IPS-18c (cell line): ENCODE data around the gene TNIK.

ENCODE experiments used
- H3K4me3 ChIP-seq: 2 replicates; pipeline ENCODE4 v1.7.0; 2013; ENCODE audit warnings: low read depth, mild to moderate bottlenecking, low read length, moderate library complexity; ENCODE audit not compliant: insufficient read depth
- H3K9me3 ChIP-seq: one replicate; pipeline ENCODE4 v1.6.1; 2013; ENCODE audit warnings: mild to moderate bottlenecking, low read length, moderate library complexity; ENCODE audit not compliant: control insufficient read depth, insufficient read depth

The TNIK gene

DNA sequence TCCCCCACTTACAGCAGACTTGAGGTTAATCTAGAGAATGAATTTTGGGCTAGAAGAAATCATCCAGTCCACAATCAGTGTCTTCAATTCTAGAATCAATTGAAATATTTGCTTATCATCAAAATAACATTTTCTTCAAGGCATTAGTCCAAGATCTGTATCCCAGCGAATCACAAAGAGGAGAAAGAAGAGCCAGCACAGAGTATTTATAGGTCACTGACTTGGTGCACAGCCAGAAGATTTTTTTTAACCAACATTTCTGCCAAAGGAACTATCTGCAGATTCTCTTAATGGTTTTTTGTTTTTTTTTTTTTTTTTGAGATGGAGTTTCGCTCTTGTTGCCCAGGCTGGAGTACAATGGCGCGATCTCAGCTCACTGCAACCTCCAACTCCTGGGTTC lies 178.2 kb downstream of the TNIK start:
- Histone ChIP-seq H3K4me3 (no peak overlapping the region), H3K9me3 (no peaks in the 10 kb centered on the region)

DNA sequence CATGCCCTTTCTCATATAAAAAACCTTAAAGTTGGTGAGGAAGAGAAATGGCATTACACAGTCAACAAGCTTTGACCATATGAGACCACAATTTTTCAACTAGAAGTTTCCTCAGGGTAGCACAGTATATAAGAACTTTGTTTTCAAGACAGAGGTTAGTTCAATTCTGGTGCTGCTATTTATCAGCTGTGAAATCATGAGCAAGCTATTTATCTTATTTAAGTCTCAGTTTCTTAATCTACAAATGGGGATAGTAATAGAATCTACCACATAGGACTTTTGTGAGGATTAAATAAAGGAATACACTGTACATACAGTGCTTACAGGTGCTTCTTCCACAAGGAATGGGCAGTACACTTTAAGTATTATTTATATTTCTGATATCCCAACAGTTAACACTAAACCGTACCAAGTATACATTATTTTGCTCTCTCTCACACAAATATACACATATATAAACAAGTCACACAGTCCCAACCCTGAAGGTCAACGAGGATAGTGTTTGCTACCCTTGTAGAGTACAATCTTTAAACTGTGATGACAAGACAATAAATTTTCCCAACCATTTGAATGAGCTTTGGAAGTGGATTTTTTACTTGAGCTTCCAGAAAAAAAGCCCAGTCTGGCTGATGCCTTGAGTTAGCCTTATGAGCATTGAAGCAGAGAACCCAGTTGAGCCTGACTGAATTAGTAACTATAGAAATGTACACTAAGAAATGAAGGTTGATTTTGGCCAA lies 178.8 kb downstream of the TNIK start:
- no peak overlapping the region for H3K4me3 ChIP-seq
- no peaks in the 10 kb centered on the region for H3K9me3 ChIP-seq

DNA sequence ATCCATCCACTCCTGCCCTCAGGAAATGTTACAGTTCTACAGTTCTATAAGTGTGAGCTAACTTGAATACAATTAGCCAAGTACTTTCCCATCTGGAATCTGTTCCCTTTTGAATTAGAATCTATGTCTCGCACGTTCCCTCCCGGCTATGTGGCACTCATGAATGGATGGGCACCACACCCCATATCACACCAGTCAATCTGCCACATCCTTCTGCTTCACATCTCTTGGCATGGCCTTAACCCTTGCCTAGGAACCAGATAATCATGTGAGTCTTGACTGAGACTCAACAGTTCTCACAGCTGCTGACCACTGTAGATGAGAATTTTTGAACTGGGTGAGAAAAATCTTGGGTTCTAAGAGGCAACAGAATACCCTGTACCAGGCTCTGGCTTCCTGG lies 180.2 kb downstream of the TNIK start:
- H3K9me3 ChIP-seq, result no peaks in the 10 kb centered on the region
- no peak overlapping the region for H3K4me3 ChIP-seq

DNA sequence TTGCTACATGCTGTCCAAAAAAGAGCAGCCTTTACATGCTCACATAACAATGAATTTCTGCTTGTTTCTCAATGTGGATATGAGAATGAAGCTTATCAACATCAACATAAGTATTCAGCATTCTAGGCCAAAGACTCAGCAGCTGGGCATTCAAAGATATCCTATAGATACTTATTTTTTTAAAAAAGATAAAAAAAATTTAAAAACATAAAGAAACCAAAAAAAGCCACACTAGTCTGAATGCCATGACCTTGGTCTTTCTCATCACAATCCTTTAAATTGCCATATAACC lies 182.0 kb downstream of the TNIK start:
- H3K9me3 ChIP-seq, result no peaks in the 10 kb centered on the region

DNA sequence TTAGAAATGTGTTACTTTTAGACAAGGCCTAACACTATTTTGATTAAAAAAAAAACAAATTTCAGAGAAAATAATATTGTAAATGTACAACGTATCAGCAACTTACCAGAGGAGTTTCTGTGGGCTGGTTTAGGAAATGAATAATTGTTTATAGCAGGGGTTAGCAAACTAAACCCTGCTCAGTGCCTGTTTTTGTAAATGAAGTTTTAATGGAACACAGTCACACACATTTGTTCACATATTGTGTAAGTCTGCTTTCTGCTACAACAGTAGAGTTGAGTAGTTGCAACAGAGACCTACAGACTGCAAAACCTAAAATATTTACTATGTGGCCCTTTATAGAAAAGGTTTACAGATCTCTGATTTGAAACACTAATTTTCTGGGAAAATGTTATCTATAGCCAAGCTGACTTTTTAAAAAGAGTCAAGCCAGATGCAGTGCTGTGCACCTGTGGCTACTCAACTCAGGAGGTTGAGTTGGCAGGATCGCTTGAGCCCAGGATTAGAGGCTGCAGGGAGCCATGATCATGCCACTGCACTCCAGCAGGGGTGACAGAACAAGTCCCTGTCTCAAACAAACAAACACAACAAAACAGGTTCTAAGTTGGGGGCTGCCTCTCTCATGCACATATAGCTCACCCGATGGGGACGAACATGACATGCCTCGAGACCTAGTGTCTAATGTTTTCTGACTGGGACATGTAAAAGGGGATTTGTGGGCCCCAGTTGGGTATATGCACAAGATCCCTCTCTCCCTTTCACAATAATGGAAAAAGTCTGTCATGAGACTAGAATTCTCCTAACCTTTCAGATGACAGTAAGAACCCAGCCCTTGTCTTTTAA lies 182.5 kb downstream of the TNIK start:
- no peaks in the 10 kb centered on the region for H3K9me3 ChIP-seq
- H3K4me3 ChIP-seq, result no peak overlapping the region

More for the DNA sequence above, 182.0 kb downstream of the TNIK start:
- no peak overlapping the region for H3K4me3 ChIP-seq

DNA sequence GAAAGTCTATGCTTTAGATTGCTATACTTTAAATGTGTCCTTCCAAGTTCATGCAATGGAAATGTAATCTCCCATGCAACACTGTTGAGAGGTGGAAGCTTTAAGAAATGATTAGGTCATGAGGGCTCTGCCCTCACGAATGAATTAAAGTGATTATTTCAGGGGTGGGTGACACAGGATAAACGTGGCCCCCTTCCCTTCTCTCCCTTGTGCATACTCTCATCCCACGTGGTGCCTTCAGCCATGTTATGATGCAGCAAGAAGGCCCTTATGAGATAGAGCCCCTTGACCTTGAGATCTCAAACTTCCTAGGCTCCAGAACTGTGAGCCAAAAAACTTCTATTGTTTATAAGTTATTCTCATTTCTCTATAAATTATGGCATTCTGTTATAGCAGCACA lies 183.3 kb downstream of the TNIK start:
- no peaks in the 10 kb centered on the region for H3K9me3 ChIP-seq
- no peak overlapping the region for H3K4me3 ChIP-seq

DNA sequence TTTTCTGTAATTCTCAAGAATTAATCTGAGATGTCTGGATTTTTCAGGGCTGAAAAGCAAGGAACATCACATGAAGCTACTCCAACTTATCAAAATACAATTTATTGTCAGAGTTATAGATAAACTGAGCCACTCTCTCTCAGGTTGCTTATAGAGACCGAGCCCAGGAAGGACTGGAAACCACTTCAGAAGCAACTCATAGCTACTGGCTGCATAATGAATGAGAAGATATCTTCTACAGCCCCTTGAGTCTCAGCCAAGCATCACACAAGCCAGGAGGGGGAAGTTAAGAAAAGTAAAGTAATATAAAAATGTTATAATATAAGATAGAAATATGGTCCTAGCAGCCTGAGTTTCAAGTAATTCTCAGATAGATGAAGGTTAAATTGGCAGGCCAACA lies 186.0 kb downstream of the TNIK start:
- Histone ChIP-seq H3K4me3 (no peak overlapping the region), H3K9me3 (no peaks in the 10 kb centered on the region)

DNA sequence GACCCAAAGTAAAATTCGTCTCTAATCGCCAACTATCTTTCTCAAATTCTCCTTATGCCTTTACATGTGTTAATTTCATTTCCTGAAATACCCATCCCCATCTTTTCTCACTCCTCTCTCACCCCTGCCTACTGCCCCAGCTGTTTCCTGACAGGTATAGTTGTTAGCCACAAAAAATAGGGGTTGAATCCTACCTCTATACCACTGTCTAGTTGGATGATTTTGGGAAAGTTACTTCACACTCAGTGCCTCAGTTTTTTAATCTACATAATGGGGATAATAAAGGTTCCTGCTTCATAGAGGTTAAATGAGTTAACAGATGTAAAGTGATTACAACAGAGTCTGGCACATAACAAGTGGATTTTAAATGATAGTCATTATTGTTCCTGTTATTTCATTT lies 189.7 kb downstream of the TNIK start:
- Histone ChIP-seq H3K9me3 (no peaks in the 10 kb centered on the region), H3K4me3 (no peak overlapping the region)

DNA sequence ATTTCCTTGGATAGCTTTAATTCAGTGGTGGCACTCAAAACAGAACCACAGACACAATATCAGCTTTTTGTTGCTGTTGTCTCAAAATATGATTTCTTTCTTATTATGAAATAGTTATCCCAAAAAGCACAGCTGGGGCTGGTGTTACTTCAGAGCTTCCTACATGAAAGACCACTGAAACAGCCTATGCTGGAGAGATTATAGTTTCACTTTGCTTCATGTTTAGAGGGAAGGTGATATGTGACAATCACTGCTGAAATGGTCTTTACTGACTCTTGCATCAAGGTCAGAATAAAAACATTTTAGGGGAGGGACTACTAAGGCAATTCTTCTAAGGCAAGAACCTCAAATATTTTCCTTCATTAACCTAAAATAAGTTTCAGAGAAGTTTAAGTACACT lies 190.7 kb downstream of the TNIK start:
- Histone ChIP-seq H3K9me3 (no peaks in the 10 kb centered on the region), H3K4me3 (no peak overlapping the region)

DNA sequence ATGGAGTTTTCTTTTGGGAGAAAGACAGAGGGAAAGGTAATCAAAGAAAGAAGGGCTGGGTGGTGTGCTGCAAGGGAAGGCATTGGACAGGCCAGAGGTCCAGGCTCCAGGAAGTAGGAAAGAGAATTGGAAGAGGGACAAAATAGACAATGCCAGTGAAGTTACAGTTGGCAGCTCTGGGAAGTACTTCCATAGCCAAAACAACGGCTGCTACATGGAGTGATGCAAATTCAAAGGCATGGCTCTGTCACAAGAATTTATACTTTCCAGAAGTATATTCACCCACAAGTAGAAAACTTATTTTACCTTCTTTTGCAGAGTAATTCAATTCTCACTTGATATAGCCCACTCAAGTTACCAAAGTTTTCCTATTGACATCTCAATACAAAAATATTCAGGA lies 191.5 kb downstream of the TNIK start:
- Histone ChIP-seq H3K4me3 (no peak overlapping the region), H3K9me3 (no peaks in the 10 kb centered on the region)

DNA sequence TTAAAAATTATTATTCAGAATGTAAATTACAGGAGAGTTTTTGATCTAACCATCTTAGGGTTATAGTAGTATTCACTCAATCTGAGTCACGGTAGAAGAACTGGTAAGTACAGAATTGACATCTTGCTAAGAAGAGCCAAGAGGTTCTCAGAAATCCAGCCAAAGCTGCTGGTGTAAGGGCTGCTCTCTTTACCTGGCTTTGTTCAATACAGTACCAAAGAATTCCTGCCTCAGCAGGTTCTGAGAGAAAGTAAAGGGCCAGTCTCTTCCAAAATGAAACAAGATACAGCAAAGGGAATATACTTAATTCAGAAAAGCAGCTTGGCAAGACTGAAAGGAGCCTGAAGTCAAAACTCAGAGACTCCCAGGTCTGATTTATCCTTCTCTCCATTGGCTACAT lies 193.1 kb downstream of the TNIK start:
- Histone ChIP-seq H3K4me3 (no peak overlapping the region), H3K9me3 (no peaks in the 10 kb centered on the region)

DNA sequence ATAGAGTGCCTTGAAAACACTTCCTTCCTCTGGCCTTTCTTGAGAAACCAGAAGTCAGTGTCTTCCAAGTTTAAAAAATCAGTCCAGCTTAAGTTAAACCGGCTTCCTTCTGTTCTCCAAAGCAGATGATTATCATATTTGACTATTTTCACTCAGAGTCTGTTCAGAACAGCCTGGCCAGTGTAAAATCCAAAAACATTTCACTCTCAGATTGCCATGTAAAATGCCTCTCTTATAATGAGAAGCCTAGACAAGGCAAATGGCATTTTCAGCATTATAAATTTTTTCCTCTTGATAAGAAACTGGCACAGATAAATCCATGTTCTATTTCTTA lies 193.5 kb downstream of the TNIK start:
- H3K9me3 ChIP-seq, result no peaks in the 10 kb centered on the region
- H3K4me3 ChIP-seq, result no peak overlapping the region

DNA sequence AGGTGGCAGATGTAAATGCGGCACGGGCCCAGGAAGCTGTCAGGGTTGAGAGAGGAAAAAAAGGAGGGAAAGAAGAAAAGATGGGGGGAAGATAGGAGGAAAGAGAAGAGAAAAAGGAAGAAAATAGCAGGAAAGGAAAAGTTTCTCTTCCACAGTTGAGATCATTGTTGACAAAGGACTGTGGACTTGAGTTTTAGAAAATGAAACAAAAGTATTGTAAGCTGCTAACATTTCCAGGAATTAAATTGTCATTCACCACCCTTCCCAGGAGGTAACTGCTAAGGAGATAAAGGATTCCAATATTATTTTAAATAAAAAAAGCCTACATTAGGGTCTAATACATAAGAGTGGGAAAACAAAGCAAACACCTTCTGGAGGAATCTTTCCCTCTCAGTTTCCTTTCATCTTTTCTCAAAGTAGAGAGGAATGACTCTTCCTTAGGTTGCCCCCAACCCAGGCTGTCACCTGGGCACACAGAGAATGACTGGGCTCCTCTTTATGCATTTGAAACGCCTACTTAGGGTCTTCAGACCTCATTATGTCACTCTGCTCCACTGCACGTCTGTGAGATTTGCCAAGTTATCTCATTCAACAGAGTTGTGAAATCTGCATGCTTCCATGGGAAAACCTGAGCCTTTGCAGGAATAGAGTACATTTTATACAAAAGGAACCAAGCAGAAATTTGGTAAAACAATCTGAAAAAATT lies 194.0 kb downstream of the TNIK start:
- Histone ChIP-seq H3K4me3 (no peak overlapping the region), H3K9me3 (no peaks in the 10 kb centered on the region)

DNA sequence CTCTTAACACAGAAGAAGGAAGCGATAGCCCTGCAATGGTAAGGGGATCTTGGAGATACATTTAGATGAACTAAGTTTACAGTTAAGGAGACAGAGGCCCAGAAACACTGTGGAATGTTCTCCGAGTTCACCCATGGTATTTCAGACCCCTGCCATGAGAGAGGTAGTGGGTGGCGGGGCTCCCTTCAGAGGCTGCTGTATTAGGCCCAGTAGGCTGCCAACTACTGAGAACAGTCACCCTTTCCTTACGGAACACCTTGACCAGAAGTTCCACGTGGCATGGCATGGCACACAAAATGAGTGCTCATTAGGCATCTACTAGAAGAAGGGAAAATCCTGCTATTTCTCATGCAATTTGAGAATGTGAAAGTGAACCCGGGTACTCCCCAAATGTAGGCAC lies 195.4 kb downstream of the TNIK start:
- no peak overlapping the region for H3K4me3 ChIP-seq
- no peaks in the 10 kb centered on the region for H3K9me3 ChIP-seq

DNA sequence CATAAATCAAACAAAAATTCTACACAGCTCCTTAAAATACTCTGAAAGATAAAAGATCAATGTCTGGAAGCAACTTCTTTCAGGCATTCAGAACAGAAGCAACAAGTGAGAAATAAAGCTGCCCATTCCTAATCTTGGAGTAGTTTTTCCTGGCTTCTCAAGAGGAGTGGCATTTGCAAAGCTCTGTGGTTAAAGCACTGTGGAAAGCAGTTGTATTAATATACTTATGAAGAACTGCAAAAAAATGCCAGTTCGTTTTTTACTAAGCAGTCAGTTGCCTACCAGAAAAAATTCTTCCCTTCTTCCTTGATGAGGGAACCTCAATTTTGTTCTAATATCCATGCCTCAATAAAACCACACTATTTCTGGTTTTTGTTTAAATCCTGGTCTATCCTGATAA lies 197.8 kb downstream of the TNIK start:
- Histone ChIP-seq H3K9me3 (no peaks in the 10 kb centered on the region), H3K4me3 (no peak overlapping the region)

DNA sequence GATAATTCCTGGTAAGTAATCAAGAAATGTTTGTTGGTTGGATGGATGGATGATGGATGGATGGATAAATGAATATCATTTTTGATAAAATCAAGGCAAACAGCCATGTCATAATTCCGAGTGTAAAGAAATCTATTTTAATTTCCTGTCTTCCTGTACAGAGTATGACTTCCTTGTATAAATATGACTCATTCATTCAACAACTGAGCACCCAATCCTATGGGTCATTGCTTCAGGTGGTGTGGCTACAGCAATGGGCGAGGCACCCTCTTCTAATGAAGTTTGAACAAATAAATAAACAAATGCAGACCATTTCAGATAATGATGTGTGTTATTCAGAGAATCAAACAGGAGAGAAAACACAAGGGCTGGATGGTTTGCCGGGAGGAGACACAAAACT lies 198.7 kb downstream of the TNIK start:
- no peak overlapping the region for H3K4me3 ChIP-seq
- no peaks in the 10 kb centered on the region for H3K9me3 ChIP-seq

DNA sequence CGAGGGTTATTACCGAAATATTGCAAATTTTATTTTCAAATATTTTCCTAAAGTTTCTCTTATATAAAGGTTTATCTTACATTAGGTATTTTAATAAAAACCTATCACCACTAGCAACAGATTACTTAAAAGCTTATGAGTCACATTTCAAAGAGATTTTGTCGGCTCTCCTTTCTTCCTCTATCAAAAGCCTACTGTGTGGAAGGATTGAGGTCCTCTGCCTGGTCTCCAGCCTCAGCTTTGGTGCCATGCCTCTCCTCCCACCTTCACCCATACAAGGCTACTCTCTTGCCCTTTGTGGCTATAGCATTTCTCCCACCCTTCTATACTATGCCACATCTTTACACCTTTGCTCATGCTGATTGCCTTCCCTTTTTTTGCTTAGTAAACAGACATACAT lies 199.3 kb downstream of the TNIK start:
- H3K4me3 ChIP-seq, result no peak overlapping the region
- no peaks in the 10 kb centered on the region for H3K9me3 ChIP-seq

DNA sequence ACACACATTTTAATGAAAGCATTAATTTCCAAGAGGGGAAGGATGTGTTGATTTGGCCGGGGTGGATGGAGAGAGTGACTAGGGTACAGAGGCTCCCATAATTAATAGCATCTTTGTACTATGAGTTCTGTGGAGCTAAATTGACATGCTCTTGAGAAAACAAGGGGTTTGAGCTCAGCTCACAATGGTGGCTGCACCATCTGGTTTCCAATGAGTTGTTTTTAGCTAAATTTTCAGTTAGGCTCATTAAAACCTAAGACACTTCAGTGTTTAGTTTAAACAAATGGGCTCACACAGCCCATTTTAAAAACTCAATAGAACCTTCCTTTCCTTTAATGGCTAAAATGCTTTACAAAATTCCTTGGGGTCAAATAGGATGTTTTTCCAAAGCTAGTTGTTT lies 199.7 kb downstream of the TNIK start:
- no peak overlapping the region for H3K4me3 ChIP-seq
- no peaks in the 10 kb centered on the region for H3K9me3 ChIP-seq
